Fibroblast of lung (primary cell): ENCODE data around the gene GNGT2. TPM values are rescaled to one million over a fixed set of nuclear protein-coding genes. Genes with fewer than 3 reads are reported as not detected.

ENCODE experiments used
- DNase-seq, 2 donors: peaks; one replicate each; pipeline versions ENCODE4 v3.0.0 to v3.0.0-alpha.2; 2010; ENCODE audit warnings: low read depth in 2 of 2
- H2AFZ ChIP-seq: 2 replicates; pipeline ENCODE4 v1.5.1; 2012; ENCODE audit warnings: low read length, control low read depth, inconsistent platforms
- H3K27ac ChIP-seq: 2 replicates; pipeline ENCODE4 v1.5.1; 2011; ENCODE audit warnings: low read length, control low read depth; ENCODE audit not compliant: insufficient read depth
- H3K27me3 ChIP-seq: 2 replicates; pipeline ENCODE4 v1.5.1; 2011; ENCODE audit warnings: mild to moderate bottlenecking, low read length; ENCODE audit not compliant: control insufficient read depth, insufficient read depth
- H3K36me3 ChIP-seq: 2 replicates; pipeline ENCODE4 v1.5.1; 2011; ENCODE audit warnings: low read length; ENCODE audit not compliant: control insufficient read depth, insufficient read depth
- H3K4me1 ChIP-seq: 2 replicates; pipeline ENCODE4 v1.5.1; 2011; ENCODE audit warnings: low read length; ENCODE audit not compliant: control insufficient read depth, insufficient read depth; ENCODE audit errors: extremely low read depth
- H3K4me2 ChIP-seq: 2 replicates; pipeline ENCODE4 v1.5.1; 2011; ENCODE audit warnings: low read length, control low read depth; ENCODE audit not compliant: insufficient read depth; ENCODE audit errors: extremely low read depth
- H3K4me3 ChIP-seq, 4 experiments: fragments of 200-600 bp in 1 of 4; sonication (generic) in 1 of 4; replicated peaks in 1 of 4; 2 replicates each; pipeline ENCODE4 v1.5.1; 2011 to 2016; ENCODE audit warnings: low read length in 4 of 4, low read depth in 3 of 4, mild to moderate bottlenecking in 3 of 4, control low read depth in 2 of 4, inconsistent platforms in 1 of 4, mixed read lengths in 1 of 4; ENCODE audit not compliant: insufficient read depth in 1 of 4; ENCODE audit errors: control extremely low read depth in 1 of 4
- H3K79me2 ChIP-seq: 2 replicates; pipeline ENCODE4 v1.5.1; 2012; ENCODE audit warnings: mild to moderate bottlenecking, low read length, inconsistent platforms; ENCODE audit not compliant: control insufficient read depth, insufficient read depth
- H3K9ac ChIP-seq: 2 replicates; pipeline ENCODE4 v1.5.1; 2011; ENCODE audit warnings: mild to moderate bottlenecking, low read length, control low read depth; ENCODE audit not compliant: insufficient read depth
- H3K9me3 ChIP-seq: 2 replicates; pipeline ENCODE4 v1.5.1; 2012; ENCODE audit warnings: low read depth, low read length; ENCODE audit not compliant: control insufficient read depth, insufficient read depth
- H4K20me1 ChIP-seq: 2 replicates; pipeline ENCODE4 v1.5.1; 2011; ENCODE audit warnings: low read length; ENCODE audit not compliant: control insufficient read depth, insufficient read depth; ENCODE audit errors: extremely low read depth
- CTCF ChIP-seq, 2 donors: IDR thresholded peaks in 1 of 2; conservative IDR thresholded peaks in 1 of 2; 1 replicate in 1 of 2; 2 replicates in 1 of 2; pipeline ENCODE4 v1.5.1; 2011 to 2012; ENCODE audit warnings: low read length in 2 of 2, control low read depth in 1 of 2, inconsistent platforms in 1 of 2, low read depth in 1 of 2, mild to moderate bottlenecking in 1 of 2
- EZH2 ChIP-seq: IDR thresholded peaks from 2 replicates; pipeline ENCODE4 v1.5.1; 2012; ENCODE audit warnings: low read length, control low read depth, mild to moderate bottlenecking; ENCODE audit errors: missing control alignments
- polyA plus RNA-seq, 2 donors: library from polyadenylated mRNA; depleted of rRNA in 1 of 2; stranded (reverse) in 1 of 2; unstranded in 1 of 2; fragments of >200 nt; gene quantifications; 2 replicates each; pipeline ENCODE4 v1.2.1, GENCODE V29; 2011 to 2012; ENCODE audit warnings: missing spikeins in 1 of 2
- total RNA-seq: library from RNA; depleted of rRNA; stranded (reverse); fragments of >200 nt; gene quantifications from 2 replicates; pipeline ENCODE4 v1.2.1, GENCODE V29; 2014

GNGT2 gene
- total and polyA plus RNA-seq, 2 donors (not counting 1 experiment from before 2014, with no cell fraction given) = 3.7 TPM; not detected in 1

- H3K9me3 ChIP-seq = no peaks in the 10 kb centered on the region
- H4K20me1 ChIP-seq = no peaks in the 10 kb centered on the region
- no peaks in the 10 kb centered on the region for H3K27me3 ChIP-seq
- H3K79me2 ChIP-seq = no peaks in the 10 kb centered on the region
- H3K4me1 ChIP-seq = no peaks in the 10 kb centered on the region
- no peak overlapping the region for H3K9ac ChIP-seq
- H2AFZ ChIP-seq = no peak overlapping the region
- H3K4me2 ChIP-seq = no peak overlapping the region
- H3K4me3 ChIP-seq = no peak overlapping the region
- no peak for DNase-seq
- H3K36me3 ChIP-seq = no peaks in the 10 kb centered on the region
- H3K27ac ChIP-seq = no peak overlapping the region
- TF ChIP-seq CTCF (conservative IDR thresholded peaks at IDR 0.05 in 1 of 2, IDR thresholded peaks at IDR 0.05 in 1 of 2; ENCODE audit: low read depth in 1 of 2, low read length in 2 of 2) (no peak), EZH2 (no peak)
These were observed 30.7 kb upstream of the GNGT2 start for GRCh38 chr17:49241040-49241439.

GRCh38 chr17:49240619-49241018 lies 30.2 kb upstream of the GNGT2 start:
- Histone ChIP-seq H3K9ac (no peak overlapping the region), H3K79me2 (no peaks in the 10 kb centered on the region), H2AFZ (no peak overlapping the region), H3K4me2 (no peak overlapping the region), H3K27me3 (no peaks in the 10 kb centered on the region), H4K20me1 (no peaks in the 10 kb centered on the region), H3K36me3 (no peaks in the 10 kb centered on the region), H3K4me3 (no peak overlapping the region), H3K4me1 (no peaks in the 10 kb centered on the region), H3K27ac (no peak overlapping the region), H3K9me3 (no peaks in the 10 kb centered on the region)
- TF ChIP-seq CTCF (conservative IDR thresholded peaks at IDR 0.05 in 1 of 2, IDR thresholded peaks at IDR 0.05 in 1 of 2; ENCODE audit: low read depth in 1 of 2, low read length in 2 of 2) (no peak), EZH2 (no peak)
- no peak for DNase-seq

GRCh38 chr17:49239963-49240362 lies 29.6 kb upstream of the GNGT2 start:
- H3K4me1 ChIP-seq = no peaks in the 10 kb centered on the region
- no peaks in the 10 kb centered on the region for H4K20me1 ChIP-seq
- DNase-seq = no peak
- H3K4me2 ChIP-seq = no peak overlapping the region
- TF ChIP-seq CTCF (conservative IDR thresholded peaks at IDR 0.05 in 1 of 2, IDR thresholded peaks at IDR 0.05 in 1 of 2; ENCODE audit: low read depth in 1 of 2, low read length in 2 of 2) = no peak
- no peak for TF ChIP-seq EZH2
- H2AFZ ChIP-seq = no peak overlapping the region
- no peaks in the 10 kb centered on the region for H3K9me3 ChIP-seq
- no peaks in the 10 kb centered on the region for H3K27me3 ChIP-seq
- no peak overlapping the region for H3K4me3 ChIP-seq
- no peaks in the 10 kb centered on the region for H3K36me3 ChIP-seq
- no peak overlapping the region for H3K9ac ChIP-seq
- no peak overlapping the region for H3K27ac ChIP-seq
- no peaks in the 10 kb centered on the region for H3K79me2 ChIP-seq
